HuH-7 (cell line): ENCODE data around the gene G6PD.
"Not testable (repeated sequence)": the region's sequence is repeated elsewhere in the genome, so short reads cannot be mapped to it uniquely, and the experiment has no call there.

Experiments
- DNase-seq: peaks from one replicate; pipeline ENCODE4 v3.0.0; 2011; ENCODE audit warnings: low spot score

G6PD gene

DNA sequence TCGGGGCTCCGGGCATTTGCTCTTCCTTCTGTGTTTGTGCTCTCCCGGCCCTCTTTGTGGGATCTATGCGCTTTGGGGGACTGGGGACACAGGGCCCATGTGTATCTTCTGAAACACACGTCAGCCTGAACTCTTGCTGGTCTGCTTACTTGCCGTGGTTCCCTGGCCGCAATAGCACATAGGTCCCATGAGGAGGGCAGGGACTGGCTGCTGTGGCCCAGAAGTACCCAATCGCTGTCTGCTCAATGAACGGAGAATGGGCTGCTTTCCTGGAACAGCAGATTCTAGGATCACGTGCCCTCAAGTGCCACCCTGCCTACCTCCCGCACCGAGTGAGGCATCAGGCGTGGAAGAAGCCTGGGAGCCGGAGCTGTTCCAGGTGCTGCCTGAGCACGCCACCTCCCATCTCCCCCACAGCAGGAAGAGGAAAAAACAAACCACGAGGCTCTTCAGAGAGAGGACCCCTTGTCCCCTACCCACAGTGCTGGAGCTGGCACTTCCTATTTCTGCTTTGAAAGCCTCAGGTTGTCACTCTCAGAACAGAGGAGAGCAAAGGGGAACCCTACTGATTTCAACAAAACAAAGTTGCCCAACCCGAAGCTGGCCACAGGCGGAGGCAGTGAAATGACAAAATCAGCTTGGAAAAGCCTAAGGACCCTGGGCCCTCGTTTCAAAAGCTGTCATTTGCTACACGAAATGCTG is 3.8 kb downstream of the G6PD start:
- no peak for DNase-seq

DNA sequence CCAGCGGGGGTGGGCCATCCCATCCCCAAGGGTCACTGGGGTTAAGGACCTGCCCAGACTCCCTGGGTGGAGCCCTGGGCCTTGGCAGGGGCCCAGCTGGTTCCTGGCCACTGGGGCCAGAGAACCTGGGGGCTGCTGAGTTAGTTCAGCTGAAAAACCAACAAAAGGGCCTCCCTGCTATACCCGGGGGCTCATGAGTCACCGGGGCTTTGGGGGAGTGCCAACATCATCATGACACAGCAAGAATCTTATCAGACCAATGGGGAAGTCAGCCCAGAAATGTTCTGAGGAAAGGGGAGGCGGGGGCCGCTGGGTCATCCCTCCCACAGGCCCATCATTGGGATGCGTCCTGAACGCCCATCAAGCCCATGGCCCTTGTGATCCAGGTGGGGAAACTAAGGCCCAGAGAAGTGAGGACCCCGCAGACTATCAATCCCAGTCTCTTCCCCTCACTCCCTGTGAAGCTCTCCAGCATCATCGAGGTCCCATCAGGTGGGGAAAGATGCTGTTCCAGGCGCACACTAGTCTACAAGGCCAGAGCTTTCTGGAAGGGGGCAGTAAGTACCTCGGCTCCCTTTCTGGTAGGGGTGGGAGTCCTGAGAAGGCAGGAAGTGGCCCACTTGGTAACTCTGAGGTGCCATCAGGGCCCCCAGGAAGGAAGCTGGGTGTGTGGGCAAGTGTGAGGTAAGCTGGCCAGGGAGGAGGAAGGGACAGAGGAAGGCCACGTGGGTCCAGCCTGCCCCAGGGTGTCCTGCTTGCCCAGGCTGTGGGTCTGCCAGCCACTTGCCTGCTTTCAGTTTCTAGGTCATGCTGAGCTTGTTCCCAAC is 4.5 kb downstream of the G6PD start:
- DNase-seq: no peak

DNA sequence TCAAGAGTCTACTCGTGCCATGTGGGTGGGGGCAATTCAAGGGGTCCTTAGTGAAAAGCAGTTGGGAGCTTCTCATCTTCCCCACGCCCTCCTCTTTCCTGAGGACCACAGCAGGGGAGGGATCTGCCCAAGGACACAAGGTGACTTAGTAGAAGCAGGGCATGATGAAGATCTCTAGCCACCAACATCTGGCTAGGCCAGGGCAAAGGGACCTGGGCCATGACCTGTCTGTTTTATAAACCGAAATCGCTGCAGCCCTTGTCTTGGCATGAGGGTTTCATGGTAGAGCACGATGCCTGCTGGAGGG is 5.1 kb downstream of the G6PD start:
- DNase-seq: no peak

DNA sequence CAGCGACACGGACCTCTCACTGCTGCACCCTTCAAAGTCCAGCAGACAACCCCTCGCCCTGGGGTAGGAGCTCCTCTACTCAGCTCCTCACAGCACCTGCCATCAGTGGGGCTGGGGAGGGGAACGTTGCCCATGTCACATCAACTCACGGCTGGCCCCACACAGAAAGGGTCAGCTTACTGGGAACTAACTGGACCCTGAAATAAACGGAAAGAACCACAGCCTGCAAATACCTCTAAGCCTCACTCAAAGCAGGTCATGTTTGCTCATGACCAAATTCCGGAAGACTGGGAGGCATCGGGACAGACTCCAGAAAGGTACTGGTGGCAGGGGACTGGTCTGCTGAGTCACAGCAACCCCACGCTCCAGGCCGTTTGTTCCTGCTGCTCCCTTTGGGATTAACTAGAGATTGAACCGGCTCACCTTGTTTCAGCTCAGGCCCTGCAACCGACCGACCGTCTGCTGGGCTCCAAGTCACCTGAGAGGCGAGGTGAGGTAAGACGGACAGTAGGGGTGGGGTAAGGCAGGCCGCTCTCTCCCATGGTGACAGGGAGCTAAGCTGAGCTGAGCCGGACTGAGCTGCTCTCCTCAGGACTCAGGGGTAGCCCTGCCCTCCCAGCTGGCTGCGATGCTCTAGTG is 5.6 kb downstream of the G6PD start:
- no peak for DNase-seq

DNA sequence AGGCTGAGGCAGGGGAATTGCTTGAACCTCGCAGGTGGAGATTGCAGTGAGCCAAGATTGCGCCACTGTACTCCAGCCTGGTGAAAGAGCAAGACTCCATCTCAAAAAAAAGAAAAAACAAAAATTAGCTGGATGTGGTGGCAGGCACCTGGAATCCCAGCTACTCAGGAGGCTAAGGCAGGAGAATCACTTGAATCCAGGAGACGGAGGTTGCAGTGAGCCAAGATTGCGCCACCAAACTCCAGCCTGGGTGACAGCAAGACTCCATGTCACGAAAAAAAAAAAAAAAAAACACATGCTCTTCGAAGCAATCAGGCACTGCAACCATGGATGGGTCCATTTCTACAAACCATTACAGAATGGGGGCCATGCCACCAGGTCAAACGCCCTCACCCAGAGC is 6.3 kb downstream of the G6PD start:
- DNase-seq: not testable (repeated sequence)

DNA sequence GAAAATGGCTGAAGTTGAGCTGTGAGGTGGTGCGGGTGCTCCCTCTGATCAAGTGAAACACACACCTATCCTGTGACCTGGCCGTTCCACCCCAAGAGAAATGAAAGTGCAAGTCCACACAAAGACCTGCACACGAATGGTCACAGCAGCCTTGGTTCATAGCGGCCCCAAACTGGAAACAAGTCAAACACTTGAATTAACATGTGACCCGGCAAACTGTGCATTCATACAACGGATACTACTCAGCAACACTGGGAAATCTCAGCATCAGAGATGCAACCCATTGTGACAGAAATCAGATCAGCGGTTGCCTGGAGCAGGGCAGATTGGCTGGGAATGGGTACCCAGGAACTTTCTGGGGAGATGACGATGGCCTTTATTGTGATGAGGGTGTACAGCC is 7.6 kb downstream of the G6PD start:
- no peak for DNase-seq

DNA sequence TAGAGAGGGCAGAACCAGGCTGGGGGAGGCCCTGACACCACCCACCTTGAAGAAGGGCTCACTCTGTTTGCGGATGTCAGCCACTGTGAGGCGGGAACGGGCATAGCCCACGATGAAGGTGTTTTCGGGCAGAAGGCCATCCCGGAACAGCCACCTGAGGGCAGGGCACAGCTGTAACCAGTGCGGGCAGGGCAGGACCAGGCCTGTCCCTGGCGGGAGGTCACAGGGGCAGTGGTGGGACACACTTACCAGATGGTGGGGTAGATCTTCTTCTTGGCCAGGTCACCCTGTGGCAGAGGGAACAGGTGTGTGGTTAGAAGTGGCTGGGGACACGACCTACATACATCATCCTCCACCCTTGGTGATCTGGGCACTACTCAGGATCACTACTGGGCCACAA is 10.8 kb downstream of the G6PD start:
- no peak for DNase-seq

DNA sequence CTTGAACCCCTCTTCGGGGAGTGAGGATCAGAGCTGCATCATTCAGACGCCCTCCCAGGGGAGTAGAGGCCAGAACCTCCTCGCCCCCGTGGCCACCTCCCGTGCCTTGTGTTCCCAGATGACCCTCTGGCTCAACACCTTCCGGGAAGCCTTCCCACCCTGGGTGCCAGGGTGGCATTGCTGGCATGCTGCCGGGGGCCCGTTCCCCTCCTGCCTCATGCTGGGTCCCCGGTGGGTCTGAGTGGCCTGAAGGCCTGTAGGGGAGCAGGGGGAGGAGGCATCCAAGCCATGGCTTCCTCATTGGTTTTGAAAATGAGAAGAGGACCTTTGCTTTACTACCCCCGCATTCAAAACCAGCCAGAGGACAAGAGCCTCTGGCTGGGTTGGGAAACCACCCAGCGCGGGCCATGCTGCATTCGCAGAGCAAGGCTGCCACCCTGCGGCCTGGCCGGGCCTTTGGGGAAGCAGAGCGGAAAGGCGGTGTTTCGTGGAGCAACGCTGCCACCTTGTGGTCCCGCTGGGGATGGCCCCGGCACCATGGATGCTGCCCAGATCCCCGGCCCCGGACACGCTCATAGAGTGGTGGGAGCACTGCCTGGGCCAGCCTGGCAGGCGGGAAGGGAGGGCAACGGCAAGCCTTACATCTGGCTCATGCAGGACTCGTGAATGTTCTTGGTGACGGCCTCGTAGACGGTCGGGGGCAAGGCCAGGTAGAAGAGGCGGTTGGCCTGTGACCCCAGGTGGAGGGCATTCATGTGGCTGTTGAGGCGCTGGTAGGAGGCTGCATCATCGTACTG is 11.9 kb downstream of the G6PD start:
- DNase-seq: peak; percentile 85

DNA sequence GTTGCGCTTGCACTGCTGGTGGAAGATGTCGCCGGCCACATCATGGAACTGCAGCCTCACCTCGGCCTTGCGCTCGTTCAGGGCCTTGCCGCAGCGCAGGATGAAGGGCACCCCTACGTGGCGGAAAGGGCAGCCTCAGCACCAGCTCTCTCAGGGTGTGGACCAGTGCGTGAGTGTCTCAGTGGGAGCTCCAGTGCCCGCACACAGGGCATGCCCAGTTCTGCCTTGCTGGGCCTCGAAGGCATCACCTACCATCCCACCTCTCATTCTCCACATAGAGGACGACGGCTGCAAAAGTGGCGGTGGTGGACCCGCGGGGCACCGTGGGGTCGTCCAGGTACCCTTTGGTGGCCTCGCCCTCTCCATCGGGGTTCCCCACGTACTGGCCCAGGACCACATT is 14.0 kb downstream of the G6PD start:
- DNase-seq: no peak

DNA sequence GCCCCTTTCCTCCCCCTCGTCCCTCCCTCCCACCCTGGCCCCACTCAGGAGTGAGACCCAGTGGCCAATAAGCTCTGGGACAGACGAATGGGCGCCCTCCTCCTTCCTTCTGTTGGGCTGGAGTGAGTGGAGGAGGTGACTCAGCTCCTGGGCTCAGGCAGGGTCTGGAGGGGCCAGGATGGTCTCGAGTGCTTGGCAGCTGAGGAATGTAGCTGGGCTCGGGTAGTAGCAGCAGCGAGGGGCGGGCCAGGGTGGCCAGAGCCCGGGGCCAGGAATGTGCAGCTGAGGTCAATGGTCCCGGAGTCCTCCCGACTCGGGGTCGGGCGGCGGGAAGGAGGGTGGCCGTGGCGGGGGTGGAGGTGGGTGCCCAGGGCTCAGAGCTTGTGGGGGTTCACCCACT is 15.0 kb downstream of the G6PD start:
- DNase-seq: no peak

DNA sequence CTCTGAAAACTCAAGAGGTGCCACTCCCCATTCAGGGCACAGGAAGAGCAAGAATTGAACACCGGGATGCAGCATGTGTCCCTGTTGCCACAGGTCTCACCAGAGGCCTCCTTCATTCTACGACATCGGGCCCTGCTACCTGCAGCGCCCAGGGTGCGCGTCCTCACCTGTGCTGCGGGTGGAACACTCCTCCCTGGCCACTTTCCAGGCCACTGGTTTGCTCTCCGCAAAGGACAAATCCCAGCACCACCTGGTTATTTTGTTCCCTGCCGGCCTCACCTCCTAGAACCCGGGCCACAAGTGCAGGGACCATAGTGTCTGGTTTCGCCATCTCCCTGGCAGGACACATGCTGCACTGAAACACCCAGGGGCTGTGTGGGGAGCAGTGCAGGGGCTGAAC is 16.4 kb downstream of the G6PD start:
- no peak for DNase-seq

DNA sequence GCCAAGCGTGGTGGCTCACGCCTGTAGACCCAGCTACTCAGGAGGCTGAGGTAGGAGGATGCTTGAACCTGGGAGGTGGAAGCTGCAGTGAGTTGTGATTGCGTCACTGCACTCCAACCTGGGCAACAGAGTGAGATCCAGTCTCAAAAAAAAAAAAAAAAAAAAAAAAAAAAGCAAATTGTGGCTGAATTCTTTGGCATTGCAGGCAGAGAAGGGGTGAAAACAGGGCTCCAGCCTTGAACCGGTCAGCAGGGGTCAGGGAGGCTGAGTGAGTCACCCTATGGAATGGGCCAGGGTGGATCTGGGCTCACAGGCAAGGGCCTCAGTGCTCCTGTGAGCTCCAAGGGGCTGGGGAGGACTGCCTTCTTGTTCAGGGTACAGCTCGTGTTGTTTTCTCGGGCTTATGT is 17.4 kb downstream of the G6PD start:
- DNase-seq: no peak

DNA sequence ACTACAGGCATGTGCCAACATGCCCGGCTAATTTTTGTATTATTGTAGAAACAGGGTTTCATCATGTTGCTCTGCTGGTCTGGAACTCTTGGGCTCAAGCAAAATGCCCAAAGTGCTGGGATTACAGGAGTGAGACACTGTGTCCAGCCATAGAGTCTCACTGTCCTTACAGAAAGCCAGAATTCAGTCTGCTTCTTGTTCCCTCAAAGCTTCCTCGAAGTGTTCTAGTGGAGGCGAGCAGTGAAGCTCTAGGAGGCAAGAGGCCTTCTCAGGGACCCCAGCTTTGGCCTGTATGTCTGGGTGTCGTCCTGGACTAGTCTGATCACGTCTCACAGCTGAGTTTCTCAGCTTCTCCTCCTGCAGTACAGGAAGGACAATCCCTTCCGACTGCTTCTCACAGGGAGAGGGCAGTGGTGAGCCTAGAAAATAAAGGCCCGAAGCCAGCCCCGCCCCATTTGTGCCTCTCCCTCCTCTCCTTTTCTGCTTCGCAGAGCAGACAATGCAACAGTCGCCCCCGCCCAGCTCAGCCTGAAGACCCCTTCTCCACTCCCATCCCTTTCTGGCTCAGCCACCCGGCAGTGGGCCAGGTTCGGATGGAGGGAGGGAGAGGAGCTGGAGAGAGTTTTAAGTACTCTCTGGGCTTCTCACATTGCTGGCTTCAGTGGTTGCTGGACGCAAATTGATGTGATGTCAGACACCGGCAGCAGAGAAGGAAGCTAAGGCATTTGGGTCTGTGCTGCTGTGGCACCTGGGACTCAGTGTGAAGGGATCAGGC is 19.6 kb downstream of the G6PD start:
- DNase-seq: peak; percentile 55

DNA sequence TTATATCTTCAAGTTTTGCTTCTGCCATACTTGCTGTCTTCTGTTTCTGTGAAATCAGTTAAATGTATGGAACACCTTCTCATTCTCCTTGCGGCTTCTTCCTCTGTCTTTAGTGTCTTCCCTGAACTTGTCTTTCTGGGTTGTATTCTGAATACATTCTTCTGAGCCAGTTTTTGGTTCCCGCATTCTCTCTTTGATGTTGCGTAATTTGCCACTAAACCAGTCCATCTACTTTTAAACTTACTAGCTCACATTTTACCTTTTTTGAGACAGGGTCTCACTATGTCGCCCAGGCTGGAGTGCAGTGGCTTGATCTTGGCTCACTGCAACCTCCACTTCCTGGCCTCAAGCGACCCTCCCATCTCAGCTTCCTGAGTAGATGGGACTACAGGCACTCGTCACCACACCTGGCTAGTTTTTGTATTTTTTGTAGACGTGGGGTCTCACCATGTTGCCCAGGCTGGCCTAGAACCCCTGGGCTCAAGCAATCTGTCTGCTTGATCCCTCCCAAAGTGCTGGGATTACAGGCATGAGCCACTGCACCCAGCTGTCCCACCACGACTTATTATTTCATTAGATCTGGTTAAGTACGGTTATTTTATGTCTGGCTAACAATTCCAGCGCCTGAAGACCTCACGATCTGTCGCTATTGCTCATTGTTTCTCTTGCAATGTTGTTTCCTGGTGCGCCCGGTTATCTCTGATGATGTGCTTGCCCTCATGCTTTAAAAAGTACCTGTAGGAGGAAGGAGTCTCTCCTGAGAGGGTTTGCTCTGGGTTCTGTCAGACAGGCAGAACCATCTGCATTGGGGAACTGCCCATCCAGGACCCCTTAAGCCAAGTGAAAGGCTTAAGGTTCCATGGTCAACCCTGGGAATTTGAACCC is 20.8 kb downstream of the G6PD start:
- no peak for DNase-seq

DNA sequence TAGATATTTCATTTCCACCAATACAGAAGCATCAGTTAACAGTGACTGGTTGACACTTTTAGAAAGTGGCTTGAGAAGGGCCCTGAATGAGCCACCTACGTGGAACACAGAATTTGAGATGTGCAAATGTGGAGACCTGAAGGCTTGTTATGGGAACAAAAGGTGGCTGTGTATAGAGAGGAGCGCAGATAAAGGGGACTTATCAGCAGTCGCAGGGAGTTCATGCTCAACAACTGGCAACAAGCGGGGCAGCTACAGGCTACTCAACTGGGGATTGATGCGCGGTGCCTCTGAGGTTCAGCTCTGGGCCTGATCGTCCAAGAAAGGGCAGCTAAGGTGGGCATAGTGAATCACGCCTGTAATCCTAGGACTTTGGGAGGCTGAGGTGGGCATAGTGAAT is 27.3 kb downstream of the G6PD start:
- DNase-seq: no peak

DNA sequence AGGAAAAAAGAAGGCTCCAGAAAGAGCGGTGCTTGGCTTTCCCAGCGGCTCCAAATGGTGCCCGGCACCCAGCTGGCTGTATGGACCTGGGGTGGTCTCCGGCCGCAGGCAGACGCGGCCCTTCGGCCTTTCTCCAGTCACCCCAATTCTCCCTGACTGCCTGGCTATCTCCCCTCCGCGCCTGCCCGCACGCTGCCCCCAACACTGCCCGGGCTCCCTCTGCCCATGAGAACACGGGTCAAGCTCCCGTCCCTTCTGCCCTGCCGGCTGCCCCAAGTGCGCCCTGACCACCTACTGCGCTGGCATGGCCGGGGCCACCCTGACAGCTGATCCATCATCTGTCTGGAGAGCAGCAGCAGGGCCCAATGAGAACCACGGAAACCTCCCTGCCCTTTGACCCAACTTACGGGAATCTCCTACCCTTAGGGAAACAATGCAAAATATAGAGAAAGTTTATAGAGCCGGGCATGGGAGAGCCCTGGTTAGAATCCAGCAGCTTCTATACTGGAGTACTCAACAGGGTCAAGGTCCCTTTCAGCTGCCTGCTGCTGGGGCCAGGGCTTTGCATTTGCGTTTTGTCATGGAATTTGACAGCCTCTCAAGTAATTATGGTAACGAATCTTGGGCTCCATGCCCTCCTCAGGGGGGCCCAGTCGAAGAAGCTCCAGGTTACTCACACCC is 29.4 kb downstream of the G6PD start:
- DNase-seq: no peak

DNA sequence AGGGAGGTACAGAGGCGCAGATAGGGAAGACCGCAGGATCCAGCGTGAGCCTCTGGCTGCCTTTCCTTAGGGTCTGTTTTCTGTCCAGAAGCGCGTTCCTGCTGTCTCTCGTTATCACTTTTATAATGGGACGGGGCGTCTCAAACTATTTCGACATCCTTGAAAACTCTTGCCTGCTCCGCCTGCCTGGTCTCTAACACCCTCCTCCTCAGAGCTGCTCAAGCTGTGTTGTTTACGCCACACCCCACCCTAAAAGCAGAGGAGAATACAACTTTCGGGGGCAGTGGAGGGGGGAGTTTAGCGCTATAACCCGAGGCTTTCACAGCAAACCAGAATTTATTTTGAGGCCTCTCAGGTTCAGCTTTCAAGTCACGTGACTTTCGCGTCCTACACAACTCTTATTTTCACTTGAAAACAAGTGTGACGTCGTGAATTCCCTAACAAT is 30.0 kb downstream of the G6PD start:
- DNase-seq: no peak

DNA sequence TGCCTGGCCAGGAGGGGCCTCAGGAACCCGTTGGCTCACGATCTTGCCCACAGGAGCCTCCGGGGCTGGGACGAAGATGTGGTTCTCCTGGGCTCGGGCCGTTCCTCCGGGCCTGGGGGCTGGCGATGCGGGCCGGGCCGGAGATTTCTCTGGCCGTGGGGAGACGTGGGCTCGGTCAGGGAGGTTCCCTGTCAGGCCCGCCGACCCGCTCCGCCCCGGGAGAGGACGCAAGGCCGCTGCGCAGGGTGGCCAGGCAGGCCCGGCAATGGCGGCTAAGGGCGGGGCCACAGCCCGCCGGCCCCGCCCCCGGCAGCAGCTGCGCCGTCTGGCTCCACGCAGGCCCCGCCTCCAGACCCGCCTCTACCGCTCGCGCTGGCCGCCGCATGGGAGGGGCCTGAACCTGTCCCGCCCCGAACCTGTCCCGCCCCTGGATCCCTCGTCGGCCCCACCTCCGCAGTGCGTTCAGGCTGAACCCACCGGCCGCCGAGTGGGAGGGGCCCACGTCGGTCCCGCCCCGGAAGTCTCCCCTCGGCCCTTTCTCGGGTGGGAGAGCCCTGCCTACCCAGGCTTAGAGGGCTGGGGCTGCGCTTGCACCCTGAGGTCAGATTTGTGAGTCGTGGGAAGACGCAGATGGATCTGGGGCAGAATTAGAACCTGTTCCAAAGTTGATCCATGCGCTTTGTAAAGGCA is 30.5 kb downstream of the G6PD start, which contains the start of gene FAM3A:
FAM3A (minus strand) TSS at position 267 of the 690 bp plus-strand sequence. CDS start 460 bp downstream, outside the sequence.
- peak; percentile 72 for DNase-seq
